HEK293T (cell line): Measurements from ENCODE around the gene TMEM242.

Experiments
- ARNT ChIP-seq: fragments of 450-650 bp; IDR thresholded peaks from 2 replicates; pipeline ENCODE4 v1.6.1; 2017; ENCODE audit warnings: mild to moderate bottlenecking
- CTBP1 ChIP-seq: fragments of 450-650 bp; IDR thresholded peaks from 2 replicates; pipeline ENCODE4 v1.6.1; 2016; ENCODE audit warnings: borderline replicate concordance
- LEF1 ChIP-seq: fragments of 450-650 bp; IDR thresholded peaks from 2 replicates; pipeline ENCODE4 v1.6.1; 2017; ENCODE audit warnings: mild to moderate bottlenecking, borderline replicate concordance
- SP1 ChIP-seq: fragments of 450-650 bp; IDR thresholded peaks from 2 replicates; pipeline ENCODE4 v1.6.1; 2017
- TARDBP ChIP-seq: fragments of 450-650 bp; IDR thresholded peaks from 2 replicates; pipeline ENCODE4 v1.6.1; 2016

- no peak; the same call in 1 of the 2 replicates for TF ChIP-seq LEF1
- peak; percentile 94 for TF ChIP-seq CTBP1
- TF ChIP-seq SP1: no peak
- no peak for TF ChIP-seq TARDBP
- peak; percentile 83 for TF ChIP-seq ARNT
These were observed at the start of gene TMEM242 for GRCh38 chr6:157323255-157323965.
